ENCODE data around the gene CAMSAP1.
"Not testable (repeated sequence)": the region's sequence is repeated elsewhere in the genome, so short reads cannot be mapped to it uniquely, and the experiment has no call there.

Gene CAMSAP1

DNA sequence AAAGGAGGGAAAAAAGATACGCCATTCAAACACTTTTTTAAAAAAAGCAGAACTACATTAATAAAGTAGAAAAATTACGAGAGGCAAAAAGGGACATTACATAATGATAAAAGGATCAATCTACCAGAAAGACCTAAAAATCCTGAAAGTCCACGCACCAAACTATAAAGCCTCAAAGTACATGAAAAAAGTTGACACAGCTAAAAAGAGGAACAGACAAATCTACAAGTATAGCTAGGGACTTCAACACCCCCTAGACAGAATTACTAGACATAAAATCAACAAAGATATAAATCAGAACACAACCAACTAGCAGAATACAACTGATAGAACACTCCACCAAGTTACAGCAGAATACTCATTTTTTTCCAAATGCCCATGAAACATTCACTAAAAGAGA, 11.1 kb downstream of the CAMSAP1 start:
- DNase-seq = no peak

- DNase-seq = no peak
Observed at GRCh38 chr9:135895202-135895848, 12.0 kb downstream of the CAMSAP1 start.

DNA sequence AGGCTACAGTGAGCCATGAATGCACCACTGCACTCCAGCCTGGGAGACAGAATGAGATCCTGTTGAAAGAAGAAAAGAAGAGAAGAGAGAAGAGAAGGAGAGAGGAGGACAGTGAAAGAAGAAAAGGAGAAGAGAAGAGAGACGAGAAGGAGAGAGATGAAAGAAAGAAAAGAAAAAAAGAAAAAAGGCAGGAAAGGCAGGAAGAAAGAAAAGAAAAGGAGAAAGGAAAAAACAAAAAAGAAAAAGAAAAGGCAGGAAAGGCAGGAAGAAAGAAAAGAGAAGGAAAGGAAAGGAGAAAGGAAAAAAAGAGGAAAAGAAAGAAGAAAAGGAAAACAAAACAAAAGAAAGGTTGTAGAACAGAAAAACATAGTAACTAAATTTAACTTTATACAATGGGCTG, 14.2 kb downstream of the CAMSAP1 start:
- no peak for DNase-seq

GRCh38 chr9:135892327-135892726, 15.0 kb downstream of the CAMSAP1 start:
- not testable (repeated sequence) for DNase-seq

DNA sequence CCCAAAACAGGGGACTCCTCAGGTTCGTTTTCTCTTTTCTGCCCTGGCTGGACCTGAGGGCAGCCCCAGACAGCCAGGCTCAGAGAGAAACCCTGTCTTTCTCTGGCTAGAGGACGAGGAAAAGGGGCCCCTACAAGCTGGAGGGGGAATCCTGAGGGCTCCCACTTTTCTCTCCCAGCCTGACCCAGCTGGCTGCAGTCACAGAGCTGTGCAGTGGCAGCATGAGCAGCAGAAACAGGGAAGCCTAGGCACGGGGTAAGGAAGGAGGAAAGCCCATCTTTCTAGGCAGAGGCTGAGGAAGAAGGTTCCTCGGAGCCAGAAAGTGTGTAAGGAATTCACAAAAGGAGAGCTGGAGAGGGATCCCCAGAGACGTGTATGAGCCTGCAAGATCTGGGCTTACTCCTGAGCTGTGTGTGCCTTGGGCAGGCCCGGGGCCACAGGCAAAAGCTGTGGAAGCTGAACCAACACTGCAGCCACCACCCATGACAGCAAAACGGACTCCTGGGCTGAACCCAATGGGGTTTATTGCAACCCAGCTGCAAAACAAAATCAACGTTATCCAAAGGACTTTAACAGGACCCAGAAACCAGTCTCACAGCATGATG, 16.2 kb downstream of the CAMSAP1 start:
- no peak for DNase-seq

- no peak for DNase-seq
Observed at GRCh38 chr9:135890190-135891026, 16.9 kb downstream of the CAMSAP1 start.

GRCh38 chr9:135889564-135890189, 17.7 kb downstream of the CAMSAP1 start:
- no peak for DNase-seq

DNA sequence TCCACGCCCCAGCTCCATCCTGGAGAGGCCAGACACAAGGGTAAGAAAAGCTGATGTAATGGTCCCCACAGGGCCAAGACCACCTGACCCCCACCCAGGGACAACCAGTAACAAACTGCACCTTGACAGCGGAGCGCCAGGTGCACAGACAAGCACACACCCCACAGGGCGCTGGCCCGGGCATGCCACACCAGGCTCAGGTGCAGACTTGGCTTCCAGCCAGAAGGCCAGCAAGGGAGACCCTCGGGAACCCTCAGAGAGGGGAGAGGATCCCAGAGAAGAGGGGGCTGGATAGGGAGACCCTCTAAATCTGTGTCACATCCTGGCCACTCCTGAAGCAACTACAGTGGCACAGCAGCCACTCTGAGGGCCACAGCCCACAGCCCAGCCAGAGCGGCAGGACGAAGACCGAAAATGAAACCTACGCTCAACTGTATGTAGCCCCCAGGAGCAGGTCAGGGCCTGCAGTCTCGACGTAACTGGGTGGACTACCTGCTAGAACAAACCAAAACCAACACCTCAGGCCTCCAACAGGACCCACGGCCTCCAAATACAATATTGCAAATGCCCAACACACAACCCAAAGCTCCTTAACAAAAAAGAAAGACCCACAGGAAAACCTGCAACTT, 18.5 kb downstream of the CAMSAP1 start:
- no peak for DNase-seq

GRCh38 chr9:135888126-135888765, 19.1 kb downstream of the CAMSAP1 start:
- DNase-seq = no peak

DNA sequence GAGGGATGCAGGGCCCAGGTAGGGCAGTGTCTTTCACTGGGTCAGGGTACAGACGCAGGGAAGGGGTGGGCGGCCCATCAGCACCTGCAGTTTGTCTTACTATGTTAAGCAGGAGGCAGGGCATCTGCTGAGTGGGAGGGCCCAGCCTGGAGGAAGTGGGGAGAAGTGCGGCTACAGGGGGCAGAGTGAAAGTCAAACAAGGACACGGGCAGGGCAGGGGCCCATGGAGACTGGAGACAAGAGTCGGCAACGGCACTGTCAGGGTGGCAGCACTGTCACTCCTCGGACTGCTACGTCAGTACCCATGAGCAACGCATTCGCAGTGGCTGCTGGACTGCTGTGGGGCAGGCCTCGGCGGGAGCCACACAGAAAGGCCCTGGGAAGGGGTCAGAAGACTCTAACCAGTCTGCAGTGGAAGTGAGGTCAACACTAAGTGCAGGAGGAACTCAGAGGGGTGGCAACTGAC, 19.7 kb downstream of the CAMSAP1 start:
- no peak for DNase-seq

- DNase-seq = no peak
Observed at GRCh38 chr9:135887021-135887507, 20.3 kb downstream of the CAMSAP1 start.

DNA sequence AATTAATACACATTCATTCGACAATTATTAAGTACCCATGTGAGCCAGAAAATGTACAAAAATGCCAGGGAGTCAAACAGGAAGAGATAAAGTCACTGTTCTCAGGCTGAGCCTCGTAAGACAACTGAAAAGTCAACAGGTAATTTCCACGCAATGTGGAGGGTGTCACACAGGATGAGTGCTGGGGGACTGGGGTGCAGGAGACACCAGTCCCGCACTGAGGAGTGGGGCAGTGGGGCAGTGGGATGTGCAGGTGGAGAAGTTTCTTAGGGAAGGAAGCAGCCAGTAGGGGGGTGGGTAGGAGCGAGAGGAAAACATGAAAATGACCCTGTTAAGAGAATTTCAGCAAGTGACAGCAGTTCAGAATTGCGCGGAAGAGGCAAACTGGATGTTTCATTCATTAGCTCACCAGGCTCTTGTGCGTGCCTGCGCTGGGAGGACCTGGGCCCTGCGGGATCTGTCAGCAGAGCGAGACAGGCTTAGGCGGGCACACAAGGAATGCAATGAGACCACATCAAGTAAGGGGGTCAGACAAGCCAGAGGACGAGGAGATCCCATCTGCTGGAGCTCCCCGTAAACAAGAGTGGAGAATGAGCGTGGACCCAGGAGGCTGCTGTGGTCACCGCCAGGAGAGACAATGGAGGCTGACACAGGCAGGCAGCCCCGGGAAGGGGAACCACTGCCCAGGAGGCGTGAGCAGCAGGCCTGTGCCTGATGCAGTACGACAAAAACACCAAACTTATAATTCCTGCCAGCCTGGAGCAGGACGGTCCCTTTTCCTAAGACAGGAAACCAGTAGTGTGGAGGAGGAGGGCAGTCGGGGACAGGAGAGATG, 21.0 kb downstream of the CAMSAP1 start:
- DNase-seq = no peak

GRCh38 chr9:135885100-135885853, 22.1 kb downstream of the CAMSAP1 start:
- no peak for DNase-seq

DNA sequence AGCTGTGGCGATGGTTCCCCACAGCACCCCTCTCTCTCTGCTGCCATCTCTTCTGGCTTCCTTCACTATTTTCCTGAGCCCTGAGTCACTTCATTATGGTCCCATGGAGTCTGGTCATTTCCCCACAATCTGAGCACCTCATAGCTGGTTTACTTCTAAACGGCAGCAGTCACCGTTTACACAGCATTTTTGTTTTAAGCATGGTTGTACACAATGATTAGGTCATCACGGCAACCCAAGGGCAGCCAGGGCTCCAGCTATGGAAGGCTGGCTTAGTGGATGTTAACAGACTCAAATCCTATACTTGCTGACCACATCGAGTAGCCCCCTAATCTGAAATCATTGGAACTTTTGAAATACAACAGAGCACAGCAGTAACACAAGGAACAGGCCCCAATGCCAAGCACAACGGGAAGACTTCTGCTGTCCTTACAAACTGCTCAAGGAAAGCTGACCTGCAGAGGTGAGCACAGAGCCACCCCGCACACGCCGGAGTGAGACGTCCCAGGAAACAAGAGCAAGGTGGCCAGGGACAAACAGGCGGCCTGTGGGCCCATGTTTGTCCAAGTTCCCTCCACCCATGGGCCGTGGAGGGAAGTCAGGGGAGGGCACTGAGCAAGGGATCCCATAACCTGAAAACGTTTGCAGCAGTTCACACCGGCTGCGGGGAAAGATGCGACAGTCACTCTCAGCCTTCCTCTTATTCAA, 22.9 kb downstream of the CAMSAP1 start:
- DNase-seq = no peak

GRCh38 chr9:135883410-135884089, 23.8 kb downstream of the CAMSAP1 start:
- no peak for DNase-seq

DNA sequence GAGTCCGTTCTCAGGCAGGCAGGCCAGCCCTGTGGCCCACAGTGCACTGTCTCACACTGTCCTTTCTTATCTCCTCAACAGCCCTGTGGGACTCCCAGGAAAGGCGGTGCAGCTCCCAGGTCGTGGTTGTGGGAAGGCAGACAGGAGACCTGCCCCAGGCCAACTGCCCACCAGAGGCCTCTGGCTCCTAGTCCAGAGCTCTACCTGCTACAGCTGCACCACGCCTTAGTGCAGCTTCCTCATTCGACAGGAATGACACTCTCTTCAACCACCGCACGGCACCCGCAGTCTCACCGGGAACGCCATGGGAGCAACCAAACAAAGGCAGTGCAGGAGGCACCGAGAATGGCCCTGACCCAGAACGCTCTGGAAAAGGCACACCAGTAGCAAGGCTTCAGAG, 25.3 kb downstream of the CAMSAP1 start:
- no peak for DNase-seq

DNA sequence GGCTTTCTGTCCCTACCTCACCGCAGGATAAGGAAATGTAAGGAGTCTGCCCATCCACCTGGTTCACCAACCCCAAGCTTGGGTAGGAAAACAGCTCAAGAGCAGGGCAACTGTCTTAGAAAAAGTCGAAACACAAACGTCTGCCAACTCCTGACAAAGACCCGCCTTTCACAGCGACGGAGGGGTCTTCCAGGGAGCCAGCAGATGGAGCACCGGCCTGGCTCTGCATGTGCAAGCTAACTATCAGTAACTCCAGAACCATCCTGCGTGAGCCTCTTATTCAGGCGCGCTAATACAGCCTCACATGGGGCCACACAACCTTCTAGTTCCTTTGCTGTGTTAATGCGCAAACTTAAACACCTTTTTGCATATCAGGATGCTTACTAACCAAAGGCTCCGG, 26.9 kb downstream of the CAMSAP1 start:
- DNase-seq = no peak

DNA sequence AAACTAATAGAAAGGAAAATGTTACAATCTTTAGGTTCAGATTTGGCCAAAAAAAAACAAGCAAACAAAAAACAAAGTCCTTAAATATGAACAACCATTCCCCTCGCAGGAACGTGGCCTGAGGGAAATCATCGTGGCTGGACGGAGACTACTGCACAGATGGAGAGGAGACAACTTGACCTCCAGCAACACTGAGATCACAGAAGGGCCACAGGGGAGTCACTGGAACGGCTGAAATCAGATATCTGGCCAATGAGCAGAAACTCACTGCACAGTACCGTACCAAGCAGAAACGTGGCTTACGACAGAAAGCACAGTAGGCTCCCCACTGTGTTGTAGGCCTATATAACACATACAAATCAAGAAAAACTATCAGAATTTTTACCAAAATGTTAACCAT, 27.7 kb downstream of the CAMSAP1 start:
- DNase-seq = no peak

GRCh38 chr9:135879237-135879601, 28.1 kb downstream of the CAMSAP1 start:
- no peak for DNase-seq
